ENCODE measurements around the gene ZNF784.
A peak's percentile ranks its signal among the peaks of the same experiment; 100 is the strongest.

Gene ZNF784

DNA sequence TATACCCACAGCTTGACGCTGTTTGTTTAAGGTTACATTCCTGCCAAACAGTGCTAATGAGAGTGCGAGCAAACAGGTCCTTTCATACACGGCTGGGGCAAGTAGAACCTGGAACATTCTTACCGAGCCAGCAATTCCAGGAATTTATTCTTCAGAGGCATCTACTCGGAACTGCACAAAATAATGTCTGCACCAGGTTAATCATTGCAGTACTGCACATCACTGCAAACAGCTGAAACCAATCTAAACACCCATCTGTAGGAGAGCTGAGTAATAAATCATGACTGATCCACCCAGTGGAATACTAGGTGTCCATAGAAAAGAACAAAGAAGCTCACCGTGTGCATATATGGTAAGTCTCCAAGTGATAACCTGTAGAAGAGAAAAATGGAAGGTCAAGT, 42.5 kb downstream of the ZNF784 start:
- peaks cover 18% of the 10 kb centered on the region for H3K4me1 ChIP-seq
- no peaks in the 10 kb centered on the region for H3K79me2 ChIP-seq
- peak overlapping the region; percentile 91 for H3K27ac ChIP-seq
- no peaks in the 10 kb centered on the region for H3K36me3 ChIP-seq (ENCODE audit: control insufficient read depth, insufficient read depth, low read length)
- H2AFZ ChIP-seq, result peak overlapping the region; percentile 98
- no peaks in the 10 kb centered on the region for H3K27me3 ChIP-seq (ENCODE audit: control insufficient read depth, insufficient read depth, low read length)
- H3K4me3 ChIP-seq (ENCODE audit: low read depth, low read length), result no peak overlapping the region
- TF ChIP-seq, protein P1, sequence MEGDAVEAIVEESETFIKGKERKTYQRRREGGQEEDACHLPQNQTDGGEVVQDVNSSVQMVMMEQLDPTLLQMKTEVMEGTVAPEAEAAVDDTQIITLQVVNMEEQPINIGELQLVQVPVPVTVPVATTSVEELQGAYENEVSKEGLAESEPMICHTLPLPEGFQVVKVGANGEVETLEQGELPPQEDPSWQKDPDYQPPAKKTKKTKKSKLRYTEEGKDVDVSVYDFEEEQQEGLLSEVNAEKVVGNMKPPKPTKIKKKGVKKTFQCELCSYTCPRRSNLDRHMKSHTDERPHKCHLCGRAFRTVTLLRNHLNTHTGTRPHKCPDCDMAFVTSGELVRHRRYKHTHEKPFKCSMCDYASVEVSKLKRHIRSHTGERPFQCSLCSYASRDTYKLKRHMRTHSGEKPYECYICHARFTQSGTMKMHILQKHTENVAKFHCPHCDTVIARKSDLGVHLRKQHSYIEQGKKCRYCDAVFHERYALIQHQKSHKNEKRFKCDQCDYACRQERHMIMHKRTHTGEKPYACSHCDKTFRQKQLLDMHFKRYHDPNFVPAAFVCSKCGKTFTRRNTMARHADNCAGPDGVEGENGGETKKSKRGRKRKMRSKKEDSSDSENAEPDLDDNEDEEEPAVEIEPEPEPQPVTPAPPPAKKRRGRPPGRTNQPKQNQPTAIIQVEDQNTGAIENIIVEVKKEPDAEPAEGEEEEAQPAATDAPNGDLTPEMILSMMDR (IDR thresholded peaks at IDR 0.05), result no peak
- H3K4me2 ChIP-seq (ENCODE audit: low read length), result peak overlapping the region; percentile 68
- H3K9ac ChIP-seq, result no peak overlapping the region
- no peaks in the 10 kb centered on the region for H3K9me3 ChIP-seq (ENCODE audit: control insufficient read depth, low read length)

DNA sequence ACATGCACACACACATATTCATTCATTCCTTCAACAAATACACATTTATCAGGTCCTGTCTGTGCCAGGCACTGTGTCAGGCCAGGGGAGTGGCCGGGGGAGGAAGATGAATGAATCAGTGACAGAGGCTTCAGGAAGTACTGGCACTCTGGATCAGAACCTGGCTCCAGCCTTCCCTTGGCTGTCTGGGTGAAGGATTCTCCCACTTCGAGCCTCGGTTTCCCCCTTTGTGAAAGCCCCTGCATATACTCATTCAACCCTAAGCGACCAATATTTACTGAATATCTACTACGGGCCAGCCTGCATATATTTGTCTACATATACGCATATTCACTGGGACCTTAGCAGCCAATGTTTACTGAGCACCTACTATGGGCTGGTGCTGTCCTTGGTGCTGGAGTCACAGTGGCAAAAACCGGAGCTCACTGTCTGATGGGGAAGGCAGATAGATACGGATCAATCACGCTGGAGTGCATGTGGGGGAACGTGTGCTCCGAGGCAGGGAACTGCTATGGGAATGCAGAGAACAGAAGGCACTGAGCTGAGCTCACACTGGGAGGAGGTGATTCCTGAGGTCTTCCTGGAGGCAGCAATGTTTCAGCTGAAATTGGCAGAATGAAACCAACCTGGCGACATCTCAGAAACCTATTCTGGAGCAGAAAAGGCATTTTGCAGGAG, 43.1 kb downstream of the ZNF784 start:
- Histone ChIP-seq H2AFZ (peak overlapping the region; percentile 98), H3K4me2 (ENCODE audit: low read length) (peak overlapping the region; percentile 68), H3K4me1 (peaks cover 14% of the 10 kb centered on the region), H3K4me3 (ENCODE audit: low read depth, low read length) (peak overlapping the region; percentile 86), H3K27me3 (ENCODE audit: control insufficient read depth, insufficient read depth, low read length) (no peaks in the 10 kb centered on the region), H3K36me3 (ENCODE audit: control insufficient read depth, insufficient read depth, low read length) (no peaks in the 10 kb centered on the region), H3K27ac (peak overlapping the region; percentile 91), H3K9me3 (ENCODE audit: control insufficient read depth, low read length) (no peaks in the 10 kb centered on the region), H3K9ac (peak overlapping the region; percentile 91), H3K79me2 (no peaks in the 10 kb centered on the region)
- TF ChIP-seq, protein P1 (IDR thresholded peaks at IDR 0.05), result no peak

DNA sequence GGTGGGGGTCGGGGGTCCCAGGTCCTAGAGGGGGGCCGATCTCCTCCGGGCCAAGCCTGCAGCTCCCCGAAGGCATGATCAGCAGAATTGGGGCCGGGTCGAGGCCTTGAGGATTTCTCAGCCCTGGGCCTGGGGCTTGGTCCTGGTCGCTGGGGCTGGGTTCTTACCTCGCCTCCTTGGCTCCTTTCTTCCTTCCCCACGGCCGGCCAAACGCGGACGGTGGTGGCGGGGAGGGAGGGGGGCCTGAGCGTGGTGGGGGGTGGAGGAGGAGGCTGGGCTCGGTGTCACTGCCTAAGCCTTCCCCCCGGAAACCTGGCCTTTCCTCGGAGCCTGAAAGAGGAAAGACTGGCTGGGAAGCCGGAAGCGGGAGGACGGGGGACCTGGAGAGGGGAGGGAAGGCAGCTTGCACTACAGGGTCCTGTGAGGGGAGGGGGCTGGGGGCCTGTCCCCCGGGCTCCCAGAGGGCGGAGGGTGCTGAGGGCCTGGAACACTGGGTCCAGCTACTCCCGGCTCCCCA, 43.7 kb downstream of the ZNF784 start, which contains the start of gene ZNF579:
TSS of gene ZNF579 (minus strand) at position 221 of the 517 bp plus-strand sequence. CDS start 1,209 bp downstream, outside the sequence.
- peak within 1 kb of the TSS; percentile 86 for H3K4me3 ChIP-seq (ENCODE audit: low read depth, low read length)
- peak within 1 kb of the TSS; percentile 68 for H3K4me2 ChIP-seq (ENCODE audit: low read length)
- peak within 1 kb of the TSS; percentile 91 for H3K27ac ChIP-seq
- peak within 1 kb of the TSS; percentile 98 for H2AFZ ChIP-seq
- no peaks in the 10 kb centered on the region for H3K79me2 ChIP-seq
- H3K9ac ChIP-seq, result peak within 1 kb of the TSS; percentile 91
- TF ChIP-seq, protein P1 (IDR thresholded peaks at IDR 0.05), result no peak
- no peaks in the 10 kb centered on the region for H3K36me3 ChIP-seq (ENCODE audit: control insufficient read depth, insufficient read depth, low read length)
- no peaks in the 10 kb centered on the region for H3K27me3 ChIP-seq (ENCODE audit: control insufficient read depth, insufficient read depth, low read length)
- H3K4me1 ChIP-seq, result peaks cover 11% of the 10 kb centered on the region
- no peaks in the 10 kb centered on the region for H3K9me3 ChIP-seq (ENCODE audit: control insufficient read depth, low read length)

DNA sequence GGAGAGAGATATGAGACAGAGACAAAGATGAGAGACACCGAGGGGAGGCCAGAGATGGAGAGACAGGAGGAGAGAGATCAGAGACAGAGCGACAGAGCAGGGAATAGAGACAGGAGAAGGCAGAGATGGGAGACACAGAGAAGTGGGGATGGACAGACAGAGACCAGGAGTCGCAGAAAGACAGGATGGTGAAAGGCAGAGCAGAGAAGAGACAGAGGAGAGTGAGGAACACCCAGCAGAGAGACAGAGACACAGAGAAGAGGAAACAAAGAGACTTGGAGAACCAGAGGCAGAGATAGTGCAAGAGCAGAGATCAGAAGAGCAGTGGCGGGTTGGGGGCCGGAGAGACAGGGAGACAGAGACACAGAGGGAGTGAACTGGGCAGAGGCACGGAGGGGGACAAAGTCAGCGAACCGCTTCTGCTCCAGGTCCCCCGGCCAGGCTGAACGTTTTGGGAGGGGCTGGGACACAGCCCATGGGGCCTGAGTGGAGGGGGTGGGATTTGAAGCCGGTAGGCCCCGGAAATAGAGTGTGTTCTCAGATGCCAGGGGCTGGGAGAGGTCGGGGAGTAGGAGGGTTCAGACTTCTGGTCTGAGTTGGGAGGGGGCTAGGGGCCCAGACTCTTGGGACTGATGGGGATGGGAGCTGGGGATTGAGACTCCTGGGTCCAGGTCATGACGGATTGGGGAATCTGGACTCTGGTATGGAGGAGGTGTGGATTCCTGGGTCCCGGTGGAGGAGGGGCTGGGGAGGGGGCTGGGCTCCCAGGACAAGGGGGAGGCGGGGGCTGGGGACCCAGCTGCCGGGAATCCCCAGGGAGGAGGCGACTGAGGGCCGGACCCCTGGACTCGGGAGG, 44.4 kb downstream of the ZNF784 start:
- Histone ChIP-seq H3K27me3 (ENCODE audit: control insufficient read depth, insufficient read depth, low read length) (no peaks in the 10 kb centered on the region), H3K4me2 (ENCODE audit: low read length) (peak overlapping the region; percentile 68), H3K9ac (peak overlapping the region; percentile 91), H3K9me3 (ENCODE audit: control insufficient read depth, low read length) (no peaks in the 10 kb centered on the region), H3K27ac (peak overlapping the region; percentile 91), H2AFZ (peak overlapping the region; percentile 98), H3K79me2 (no peaks in the 10 kb centered on the region), H3K36me3 (ENCODE audit: control insufficient read depth, insufficient read depth, low read length) (no peaks in the 10 kb centered on the region), H3K4me1 (peaks cover 11% of the 10 kb centered on the region), H3K4me3 (ENCODE audit: low read depth, low read length) (peak overlapping the region; percentile 86)
- TF ChIP-seq, protein P1 (IDR thresholded peaks at IDR 0.05), result no peak

Data from parathyroid adenoma (tissue), 2 donors.